GM18507 (cell line): ENCODE data around the gene EIF3A.
"Not testable (repeated sequence)": the region's sequence is repeated elsewhere in the genome, so short reads cannot be mapped to it uniquely, and the experiment has no call there.

Experiments used
- DNase-seq: peaks from one replicate; pipeline ENCODE4 v3.0.0; 2011; ENCODE audit warnings: low read depth; ENCODE audit not compliant: insufficient read length; ENCODE audit errors: extremely low spot score
- FAIRE-seq: peaks from 2 replicates; lab custom pipeline; 2011; peaks lifted over from hg19 to GRCh38; lab: Jason Lieb, UNC

EIF3A gene, protein sequence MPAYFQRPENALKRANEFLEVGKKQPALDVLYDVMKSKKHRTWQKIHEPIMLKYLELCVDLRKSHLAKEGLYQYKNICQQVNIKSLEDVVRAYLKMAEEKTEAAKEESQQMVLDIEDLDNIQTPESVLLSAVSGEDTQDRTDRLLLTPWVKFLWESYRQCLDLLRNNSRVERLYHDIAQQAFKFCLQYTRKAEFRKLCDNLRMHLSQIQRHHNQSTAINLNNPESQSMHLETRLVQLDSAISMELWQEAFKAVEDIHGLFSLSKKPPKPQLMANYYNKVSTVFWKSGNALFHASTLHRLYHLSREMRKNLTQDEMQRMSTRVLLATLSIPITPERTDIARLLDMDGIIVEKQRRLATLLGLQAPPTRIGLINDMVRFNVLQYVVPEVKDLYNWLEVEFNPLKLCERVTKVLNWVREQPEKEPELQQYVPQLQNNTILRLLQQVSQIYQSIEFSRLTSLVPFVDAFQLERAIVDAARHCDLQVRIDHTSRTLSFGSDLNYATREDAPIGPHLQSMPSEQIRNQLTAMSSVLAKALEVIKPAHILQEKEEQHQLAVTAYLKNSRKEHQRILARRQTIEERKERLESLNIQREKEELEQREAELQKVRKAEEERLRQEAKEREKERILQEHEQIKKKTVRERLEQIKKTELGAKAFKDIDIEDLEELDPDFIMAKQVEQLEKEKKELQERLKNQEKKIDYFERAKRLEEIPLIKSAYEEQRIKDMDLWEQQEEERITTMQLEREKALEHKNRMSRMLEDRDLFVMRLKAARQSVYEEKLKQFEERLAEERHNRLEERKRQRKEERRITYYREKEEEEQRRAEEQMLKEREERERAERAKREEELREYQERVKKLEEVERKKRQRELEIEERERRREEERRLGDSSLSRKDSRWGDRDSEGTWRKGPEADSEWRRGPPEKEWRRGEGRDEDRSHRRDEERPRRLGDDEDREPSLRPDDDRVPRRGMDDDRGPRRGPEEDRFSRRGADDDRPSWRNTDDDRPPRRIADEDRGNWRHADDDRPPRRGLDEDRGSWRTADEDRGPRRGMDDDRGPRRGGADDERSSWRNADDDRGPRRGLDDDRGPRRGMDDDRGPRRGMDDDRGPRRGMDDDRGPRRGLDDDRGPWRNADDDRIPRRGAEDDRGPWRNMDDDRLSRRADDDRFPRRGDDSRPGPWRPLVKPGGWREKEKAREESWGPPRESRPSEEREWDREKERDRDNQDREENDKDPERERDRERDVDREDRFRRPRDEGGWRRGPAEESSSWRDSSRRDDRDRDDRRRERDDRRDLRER (N-terminal part only)

DNA sequence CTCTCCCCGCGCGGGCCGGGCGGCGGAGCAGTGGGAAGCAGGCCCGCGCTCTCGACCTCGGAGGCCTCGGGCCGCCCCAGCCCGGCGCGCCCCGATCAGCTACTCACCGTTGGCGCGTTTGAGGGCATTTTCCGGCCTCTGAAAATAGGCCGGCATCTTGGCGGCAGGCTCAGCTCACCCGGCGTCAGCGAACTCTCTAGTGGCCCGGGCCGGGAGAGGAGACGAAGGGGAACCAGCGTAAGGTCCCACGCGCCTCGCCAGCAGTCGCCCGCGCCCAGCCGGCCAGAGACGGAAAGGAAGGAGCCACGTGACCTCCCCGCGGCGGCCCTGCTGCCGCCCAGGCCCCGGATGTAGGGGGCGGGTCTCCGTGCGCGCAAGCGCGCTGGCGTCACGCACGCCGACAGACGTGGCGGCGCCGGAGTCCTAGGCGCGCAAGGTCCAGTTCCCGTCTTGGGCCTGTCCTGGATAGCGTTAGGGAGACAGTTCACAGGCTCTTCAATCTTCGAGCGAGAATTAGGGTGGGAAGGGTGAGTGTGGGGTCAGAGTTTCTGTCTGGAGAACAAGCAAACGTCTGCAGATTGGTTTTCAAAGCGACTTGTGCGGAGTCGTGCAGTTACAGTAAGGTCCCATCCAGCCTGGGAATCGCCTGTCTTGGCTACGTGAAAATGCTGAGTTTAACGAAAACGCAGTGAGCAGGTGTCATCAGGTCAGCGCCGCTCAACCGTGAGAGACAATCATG lies at the start of gene EIF3A:
Gene EIF3A (minus strand): TSS at position 297 of the 739 bp plus-strand sequence. CDS start 141 bp downstream, at position 156.
- FAIRE-seq (peak; percentile 94), DNase-seq (peak; percentile 94)

DNA sequence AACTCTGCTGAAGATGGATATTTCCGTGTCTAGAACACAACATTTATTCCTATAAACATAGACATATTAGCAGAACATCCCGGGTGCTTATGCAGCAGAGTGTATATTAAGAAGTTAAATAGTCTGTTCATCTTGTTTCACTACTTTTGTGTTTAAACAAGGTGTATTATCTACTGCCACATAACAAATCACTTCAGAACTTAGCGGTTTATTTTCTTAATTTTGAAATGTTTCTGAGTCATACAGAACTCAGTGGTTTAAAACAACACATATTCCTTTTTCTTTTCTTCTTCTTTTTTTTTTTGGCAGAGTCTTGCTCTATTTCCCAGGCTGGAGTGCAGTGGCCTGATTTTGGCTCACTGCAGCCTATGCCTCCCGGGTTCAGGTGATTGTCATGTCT lies 49.1 kb upstream of the EIF3A start:
- DNase-seq (no peak), FAIRE-seq (no peak)

GRCh38 chr10:119125942-119126341 lies 45.3 kb upstream of the EIF3A start:
- no peak for FAIRE-seq
- no peak for DNase-seq

GRCh38 chr10:119120875-119121274 lies 40.3 kb upstream of the EIF3A start:
- DNase-seq (no peak), FAIRE-seq (no peak)

GRCh38 chr10:119120413-119120867 lies 39.8 kb upstream of the EIF3A start:
- FAIRE-seq (peak; percentile 99), DNase-seq (peak; percentile 37)

DNA sequence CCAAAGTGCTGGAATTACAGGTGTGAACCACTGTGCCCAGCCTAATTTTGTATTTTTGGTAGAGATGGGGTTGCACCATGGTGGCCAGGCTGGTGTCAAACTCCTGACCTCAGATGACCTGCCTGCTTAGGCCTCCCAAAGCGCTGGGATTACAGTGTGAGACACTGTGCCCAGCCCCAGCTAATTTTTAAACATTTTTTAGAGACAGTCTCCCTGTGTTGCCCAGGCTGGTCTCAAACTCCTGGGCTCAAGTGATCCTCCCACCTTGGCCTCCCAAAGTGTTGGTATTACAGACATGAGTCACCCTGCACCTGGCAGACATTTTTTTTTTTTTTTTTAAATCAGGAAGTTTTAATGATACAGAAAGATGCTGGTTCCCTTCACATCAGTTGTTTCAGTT lies 38.8 kb upstream of the EIF3A start:
- DNase-seq: no peak

DNA sequence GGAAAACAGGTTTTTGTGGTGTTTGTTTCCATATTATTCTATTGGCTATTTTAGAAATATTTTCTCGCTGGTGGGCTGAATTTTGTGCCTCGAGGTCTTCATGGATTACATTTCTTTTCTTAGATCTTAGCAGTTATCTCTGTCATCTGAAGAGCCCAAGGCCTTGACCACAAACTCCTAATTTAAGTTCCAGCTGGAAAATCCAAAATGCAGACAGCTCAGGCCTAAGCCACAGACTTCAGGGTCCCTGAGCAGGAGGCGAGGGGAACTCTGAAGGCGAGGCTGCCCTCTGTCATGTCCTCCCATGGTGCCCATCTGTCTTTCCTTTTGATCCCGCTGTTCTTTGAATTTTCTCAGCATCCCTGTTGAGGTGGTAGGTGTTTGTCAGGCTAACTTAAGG lies 37.6 kb upstream of the EIF3A start:
- DNase-seq: no peak
- no peak for FAIRE-seq

More for the DNA sequence above, 38.8 kb upstream of the EIF3A start:
- FAIRE-seq: peak; percentile 44

DNA sequence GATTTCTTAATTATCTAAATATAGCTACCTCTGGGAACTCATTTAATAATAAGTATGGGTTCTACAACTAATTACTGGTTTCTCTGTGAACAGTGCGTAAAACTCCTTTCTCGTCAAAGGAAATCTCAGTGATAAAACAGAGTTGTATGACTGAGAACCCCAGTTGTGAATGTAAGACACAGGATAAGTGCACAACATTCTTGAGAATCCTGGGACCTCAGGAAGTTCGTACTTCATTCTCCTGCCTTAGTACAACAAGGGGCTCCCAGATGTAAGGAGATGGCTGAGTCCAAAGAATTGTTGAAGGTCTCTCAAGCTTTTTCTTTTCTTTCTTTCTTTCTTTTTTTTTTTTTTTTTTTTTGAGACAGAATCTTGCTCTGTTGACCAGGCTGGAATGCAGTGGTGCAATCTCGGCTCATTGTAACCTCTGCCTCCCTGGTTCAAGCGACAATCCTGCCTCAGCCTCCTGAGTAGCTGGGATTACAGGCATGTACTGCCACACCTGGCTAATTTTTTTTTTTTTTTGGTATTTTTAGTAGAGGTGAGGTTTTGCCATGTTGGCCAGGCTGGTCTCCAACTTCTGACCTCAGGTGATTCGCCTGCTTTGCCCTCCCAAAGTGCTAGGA lies 35.8 kb upstream of the EIF3A start:
- FAIRE-seq: no peak
- no peak for DNase-seq

DNA sequence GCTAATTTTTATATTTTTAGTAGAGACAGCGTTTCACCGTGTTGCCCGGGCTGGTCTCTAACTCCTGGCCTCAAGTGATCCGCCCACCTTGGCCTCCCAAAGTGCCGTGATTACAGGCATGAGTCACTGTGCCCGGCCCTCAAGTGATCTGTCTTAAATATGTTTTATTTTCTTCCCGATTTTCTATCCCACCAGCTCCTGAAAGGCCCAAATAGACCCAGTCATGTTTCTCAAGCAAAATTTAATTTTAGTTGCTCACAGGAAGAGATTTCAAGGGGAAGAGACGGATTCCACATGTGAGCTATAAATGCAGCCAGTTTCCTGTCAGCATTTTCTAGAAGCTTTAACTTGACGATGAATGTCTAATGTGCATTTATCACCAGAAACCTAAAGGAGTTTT lies 35.3 kb upstream of the EIF3A start:
- FAIRE-seq: no peak
- no peak for DNase-seq

DNA sequence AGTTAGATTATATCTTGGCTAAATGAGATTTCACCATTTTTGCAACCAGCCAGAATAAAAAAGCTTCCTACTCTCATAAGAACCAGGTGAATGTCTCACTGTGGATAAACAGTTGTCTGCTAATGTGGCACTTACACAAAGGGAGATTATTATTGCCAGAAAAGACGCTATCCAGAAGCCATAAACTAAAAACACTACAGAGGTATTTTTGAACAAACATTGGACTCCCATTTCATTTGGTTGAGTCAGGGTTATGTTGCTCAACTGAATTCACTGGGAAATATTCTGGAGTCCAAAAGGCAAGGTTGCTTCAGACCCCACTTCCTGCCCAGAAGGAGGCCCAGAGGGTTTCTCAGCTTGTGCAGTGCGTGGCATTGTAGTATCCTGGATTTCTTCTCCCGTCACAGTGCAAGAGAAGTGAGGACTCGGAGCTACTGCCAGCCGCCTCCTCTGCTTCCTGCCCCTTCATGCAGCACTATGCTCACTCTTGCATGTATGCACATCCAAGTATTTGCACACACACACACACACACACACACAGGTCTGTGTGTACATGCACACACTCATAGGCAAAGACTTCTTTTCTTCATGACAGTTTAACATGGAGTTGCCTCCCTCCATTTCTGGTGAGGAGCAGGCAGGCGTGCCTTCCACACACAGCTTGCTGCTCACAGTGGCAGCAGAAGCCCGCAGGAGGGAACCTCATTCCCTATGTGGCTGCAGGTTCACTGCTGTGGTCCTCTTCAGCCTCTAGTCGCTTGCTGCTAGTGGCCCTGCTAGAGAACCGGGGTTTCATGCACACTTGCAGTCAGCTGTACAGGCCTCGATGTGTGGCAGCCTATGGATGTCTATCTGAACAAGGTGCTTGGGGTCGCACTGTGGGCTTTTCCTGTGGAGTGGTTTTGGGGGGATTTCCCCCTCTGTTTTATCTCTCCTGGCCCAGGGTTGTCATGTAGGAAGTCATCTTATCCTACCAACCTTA lies 33.4 kb upstream of the EIF3A start:
- FAIRE-seq (no peak), DNase-seq (no peak)

GRCh38 chr10:119112056-119112455 lies 31.4 kb upstream of the EIF3A start:
- FAIRE-seq: no peak

GRCh38 chr10:119107771-119108170 lies 27.2 kb upstream of the EIF3A start:
- DNase-seq, FAIRE-seq: not testable (repeated sequence)

More at GRCh38 chr10:119112056-119112455, 31.4 kb upstream of the EIF3A start:
- DNase-seq: no peak

- DNase-seq, FAIRE-seq: not testable (repeated sequence)
These were observed 26.5 kb upstream of the EIF3A start for GRCh38 chr10:119107106-119107505.

GRCh38 chr10:119105899-119106298 lies 25.3 kb upstream of the EIF3A start:
- not testable (repeated sequence) for FAIRE-seq

GRCh38 chr10:119105155-119105554 lies 24.5 kb upstream of the EIF3A start:
- DNase-seq (no peak), FAIRE-seq (no peak)

More at GRCh38 chr10:119105899-119106298, 25.3 kb upstream of the EIF3A start:
- not testable (repeated sequence) for DNase-seq

- no peak for DNase-seq
- FAIRE-seq: no peak
These were observed 24.0 kb upstream of the EIF3A start for GRCh38 chr10:119104654-119105015.
